Mammary epithelial cell (primary cell): ENCODE data around the gene KRT20.

Source experiments
- CTCF ChIP-seq, 2 donors: IDR thresholded peaks in 1 of 2; conservative IDR thresholded peaks in 1 of 2; 2 replicates each; pipeline ENCODE4 v1.5.1; 2011 to 2012; ENCODE audit warnings: inconsistent platforms in 2 of 2, low read length in 2 of 2, mild to moderate bottlenecking in 2 of 2, control low read depth in 1 of 2, low read depth in 1 of 2; ENCODE audit not compliant: insufficient read depth in 1 of 2; ENCODE audit errors: extremely low read depth in 1 of 2
- EZH2 ChIP-seq: IDR thresholded peaks from 2 replicates; pipeline ENCODE4 v1.6.1; 2012; ENCODE audit warnings: low read length, inconsistent platforms, borderline replicate concordance

GRCh38 chr17:40909351-40909750 is 24.3 kb upstream of the KRT20 start:
- TF ChIP-seq CTCF (conservative IDR thresholded peaks at IDR 0.05 in 1 of 2, IDR thresholded peaks at IDR 0.05 in 1 of 2; ENCODE audit: extremely low read depth in 1 of 2, insufficient read depth in 1 of 2, low read depth in 1 of 2, low read length in 2 of 2) (peak; percentile 76 to 84), EZH2 (no peak)
